GM12891 (cell line): Measurements from ENCODE around the gene PLP2.

Source experiments
- PAX5 ChIP-seq: IDR thresholded peaks from 2 replicates; pipeline ENCODE4 v1.6.1; 2011; ENCODE audit warnings: low read length, moderate library complexity, mild to moderate bottlenecking; ENCODE audit not compliant: insufficient read depth, severe bottlenecking
- POLR2A ChIP-seq: IDR thresholded peaks from 2 replicates; pipeline ENCODE4 v1.6.1; 2011; ENCODE audit warnings: low read depth, low read length, control low read depth
- POLR2AphosphoS5 ChIP-seq: IDR thresholded peaks from 2 replicates; pipeline ENCODE4 v1.6.1; 2011; ENCODE audit warnings: low read depth, low read length, control low read depth
- POU2F2 ChIP-seq: IDR thresholded peaks from 2 replicates; pipeline ENCODE4 v1.6.1; 2011; ENCODE audit warnings: low read depth, mild to moderate bottlenecking, control low read depth, low read length, moderate library complexity
- TAF1 ChIP-seq: IDR thresholded peaks from 2 replicates; pipeline ENCODE4 v1.6.1; 2011; ENCODE audit warnings: low read depth, low read length, control low read depth

DNA sequence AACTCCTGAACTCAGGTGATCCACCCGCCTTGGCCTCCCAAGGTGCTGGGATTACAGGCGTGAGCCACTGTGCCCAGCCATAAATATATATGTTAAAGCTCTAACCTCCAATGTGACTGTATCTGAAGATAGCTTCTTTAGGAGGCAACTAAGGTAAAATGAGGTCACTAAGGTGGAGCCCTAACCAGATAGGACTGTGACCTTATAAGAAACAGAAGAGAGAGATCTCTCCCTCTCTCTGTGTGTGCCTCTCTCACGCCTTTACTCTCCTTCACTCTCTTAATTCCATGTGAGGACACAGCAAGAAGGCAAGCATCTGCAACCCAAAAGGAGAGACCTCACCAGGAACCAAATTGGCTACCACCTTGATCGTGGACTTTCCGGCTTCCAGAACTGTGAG, 10.1 kb upstream of the PLP2 start:
- TF ChIP-seq POLR2A, result no peak
- TF ChIP-seq TAF1, result no peak
- TF ChIP-seq POLR2AphosphoS5, result no peak
- no peak for TF ChIP-seq POU2F2
- no peak for TF ChIP-seq PAX5
